Stimulated activated memory B cell treated with anti-CD40 and anti-IgM and Interleukin-4, amounts not matched to agents 10 μg/mL and 1 μg/mL and 100 μg/mL, for 72 hours (primary cell): ENCODE results near the gene FBXW4.
A peak's percentile ranks its signal among the peaks of the same experiment; 100 is the strongest.

Experiments used
- ATAC-seq: fragments of 150-1000 bp; cut with Tn5 transposase; 2 replicates; pipeline ENCODE4 v1.10.0; 2021
- H3K27ac Mint-ChIP-seq: one replicate; pipeline ENCODE4 v1.8.0; 2022; ENCODE audit warnings: mild to moderate bottlenecking, mixed read lengths
- H3K27me3 Mint-ChIP-seq: one replicate; pipeline ENCODE4 v1.8.0; 2022; ENCODE audit warnings: mixed read lengths
- H3K36me3 Mint-ChIP-seq: one replicate; pipeline ENCODE4 v1.8.0; 2022; ENCODE audit warnings: mixed read lengths
- H3K4me1 Mint-ChIP-seq: one replicate; pipeline ENCODE4 v1.8.0; 2022; ENCODE audit warnings: mixed read lengths
- H3K4me3 Mint-ChIP-seq: one replicate; pipeline ENCODE4 v1.8.0; 2022; ENCODE audit warnings: mild to moderate bottlenecking, moderate library complexity, mixed read lengths
- H3K9me3 Mint-ChIP-seq: one replicate; pipeline ENCODE4 v1.8.0; 2022; ENCODE audit warnings: mixed read lengths

Gene FBXW4

GRCh38 chr10:101566333-101567164 lies 128.4 kb downstream of the FBXW4 start:
- H3K9me3 Mint-ChIP-seq, result no peaks in the 10 kb centered on the region
- no peaks in the 10 kb centered on the region for H3K36me3 Mint-ChIP-seq
- H3K27ac Mint-ChIP-seq, result no peak overlapping the region
- peaks cover 35% of the 10 kb centered on the region for H3K4me1 Mint-ChIP-seq
- peak; percentile 25 for ATAC-seq
- peaks cover 84% of the 10 kb centered on the region for H3K27me3 Mint-ChIP-seq
- peak overlapping the region; percentile 38 for H3K4me3 Mint-ChIP-seq

- H3K4me1 Mint-ChIP-seq, result peaks cover 34% of the 10 kb centered on the region
- no peak overlapping the region for H3K4me3 Mint-ChIP-seq
- H3K9me3 Mint-ChIP-seq, result no peaks in the 10 kb centered on the region
- no peak for ATAC-seq
- H3K36me3 Mint-ChIP-seq, result no peaks in the 10 kb centered on the region
- H3K27ac Mint-ChIP-seq, result no peak overlapping the region
- H3K27me3 Mint-ChIP-seq, result peaks cover 91% of the 10 kb centered on the region
Measured at GRCh38 chr10:101565936-101566332, 129.0 kb downstream of the FBXW4 start.

GRCh38 chr10:101565370-101565900 lies 129.5 kb downstream of the FBXW4 start:
- H3K9me3 Mint-ChIP-seq, result no peaks in the 10 kb centered on the region
- ATAC-seq, result no peak
- H3K36me3 Mint-ChIP-seq, result no peaks in the 10 kb centered on the region
- H3K4me3 Mint-ChIP-seq, result no peak overlapping the region
- H3K27me3 Mint-ChIP-seq, result peaks cover 94% of the 10 kb centered on the region
- H3K27ac Mint-ChIP-seq, result no peak overlapping the region
- peaks cover 29% of the 10 kb centered on the region for H3K4me1 Mint-ChIP-seq

- H3K4me1 Mint-ChIP-seq, result peaks cover 20% of the 10 kb centered on the region
- H3K9me3 Mint-ChIP-seq, result no peaks in the 10 kb centered on the region
- H3K4me3 Mint-ChIP-seq, result no peak overlapping the region
- ATAC-seq, result no peak
- H3K36me3 Mint-ChIP-seq, result no peaks in the 10 kb centered on the region
- H3K27me3 Mint-ChIP-seq, result peaks cover 88% of the 10 kb centered on the region
- H3K27ac Mint-ChIP-seq, result no peak overlapping the region
Measured at GRCh38 chr10:101564490-101564991, 130.4 kb downstream of the FBXW4 start.

GRCh38 chr10:101563497-101564040 lies 131.4 kb downstream of the FBXW4 start:
- no peak for ATAC-seq
- Mint-ChIP-seq H3K27me3 (peaks cover 78% of the 10 kb centered on the region), H3K4me1 (peaks cover 19% of the 10 kb centered on the region), H3K9me3 (no peaks in the 10 kb centered on the region), H3K27ac (no peak overlapping the region), H3K36me3 (no peaks in the 10 kb centered on the region), H3K4me3 (no peak overlapping the region)

GRCh38 chr10:101563007-101563406 lies 132.0 kb downstream of the FBXW4 start:
- no peaks in the 10 kb centered on the region for H3K36me3 Mint-ChIP-seq

GRCh38 chr10:101562231-101562630 lies 132.7 kb downstream of the FBXW4 start:
- Mint-ChIP-seq H3K27ac (no peak overlapping the region), H3K4me3 (no peak overlapping the region), H3K9me3 (no peaks in the 10 kb centered on the region), H3K36me3 (no peaks in the 10 kb centered on the region), H3K4me1 (peaks cover 25% of the 10 kb centered on the region), H3K27me3 (peaks cover 65% of the 10 kb centered on the region)
- no peak for ATAC-seq

More at GRCh38 chr10:101563007-101563406, 132.0 kb downstream of the FBXW4 start:
- no peak for ATAC-seq
- H3K27ac Mint-ChIP-seq, result no peak overlapping the region
- peaks cover 73% of the 10 kb centered on the region for H3K27me3 Mint-ChIP-seq
- no peaks in the 10 kb centered on the region for H3K9me3 Mint-ChIP-seq
- H3K4me1 Mint-ChIP-seq, result peaks cover 25% of the 10 kb centered on the region
- H3K4me3 Mint-ChIP-seq, result no peak overlapping the region

- Mint-ChIP-seq H3K9me3 (no peaks in the 10 kb centered on the region), H3K4me1 (peaks cover 16% of the 10 kb centered on the region), H3K27ac (no peak overlapping the region), H3K27me3 (peaks cover 56% of the 10 kb centered on the region), H3K4me3 (no peak overlapping the region), H3K36me3 (no peaks in the 10 kb centered on the region)
- no peak for ATAC-seq
Measured at GRCh38 chr10:101561068-101561915, 133.7 kb downstream of the FBXW4 start.
